Suprapubic skin (tissue), 3 donors: ENCODE results near the gene PRKCG.

Experiments
- CTCF ChIP-seq, 2 donors: fragments of 200-600 bp in 1 of 2; fragments of 450-650 bp in 1 of 2; sonication (generic) in 1 of 2; IDR thresholded peaks; one replicate each; pipeline ENCODE4 v1.5.1; 2016 to 2019; ENCODE audit warnings: antibody characterized with exemption in 2 of 2, mild to moderate bottlenecking in 1 of 2, moderate library complexity in 1 of 2
- POLR2A ChIP-seq, 2 donors: fragments of 450-650 bp; IDR thresholded peaks; one replicate each; pipeline ENCODE4 v1.6.1; 2017; ENCODE audit warnings: antibody characterized with exemption in 2 of 2, mild to moderate bottlenecking in 2 of 2, moderate library complexity in 2 of 2

GRCh38 chr19:53894707-53895106, 12.7 kb downstream of the PRKCG start:
- no peak for TF ChIP-seq POLR2A (IDR thresholded peaks at IDR 0.05)
- no peak for TF ChIP-seq CTCF (IDR thresholded peaks at IDR 0.05)
